8988T (cell line): ENCODE results near the gene FSD1.
"Not testable (repeated sequence)": the region's sequence is repeated elsewhere in the genome, so short reads cannot be mapped to it uniquely, and the experiment has no call there.

Source experiments
- DNase-seq: peaks from one replicate; pipeline ENCODE4 v3.0.0; 2011

FSD1 gene

GRCh38 chr19:4320419-4320818, 16.0 kb downstream of the FSD1 start:
- no peak for DNase-seq

GRCh38 chr19:4322942-4323665, 18.7 kb downstream of the FSD1 start:
- no peak for DNase-seq

DNA sequence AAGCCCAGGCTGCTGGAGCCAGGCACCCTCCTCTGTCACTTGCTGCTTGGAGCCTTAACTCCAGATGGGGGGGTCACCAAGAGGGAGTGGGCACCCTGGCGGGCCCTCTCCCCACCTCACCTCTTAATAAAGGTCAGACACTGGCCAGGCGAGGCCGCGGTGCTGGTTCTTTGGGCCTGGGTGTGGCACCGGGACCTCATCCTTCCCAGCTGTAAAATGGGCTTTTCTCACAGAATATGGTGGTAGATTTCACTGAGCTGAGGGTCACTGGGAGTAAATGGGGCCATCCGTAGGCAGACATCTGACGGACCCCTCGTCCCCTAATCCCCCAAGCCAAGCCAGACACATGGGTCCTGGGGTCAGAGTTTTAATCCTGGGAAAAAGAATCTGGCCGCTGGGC, 19.3 kb downstream of the FSD1 start:
- DNase-seq: no peak

DNA sequence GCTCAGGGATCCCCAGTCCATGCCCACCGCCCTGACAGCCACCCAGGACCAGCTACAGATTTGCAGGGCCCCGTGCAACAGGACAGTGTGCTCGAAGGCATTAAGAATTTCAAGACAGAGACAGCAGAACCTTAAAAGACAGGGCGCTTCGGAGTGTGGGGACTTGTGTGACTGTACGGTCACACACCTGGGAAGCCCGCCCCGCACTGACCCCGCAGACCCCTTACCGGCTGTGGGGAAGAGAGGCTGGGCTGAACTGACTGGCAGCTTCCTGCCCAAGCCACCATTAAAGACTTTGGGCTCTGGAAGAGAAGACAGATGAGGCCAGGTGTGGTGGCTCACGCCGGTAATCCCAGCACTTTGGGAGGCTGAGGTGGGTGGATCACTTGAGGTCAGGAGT, 19.8 kb downstream of the FSD1 start:
- no peak for DNase-seq

GRCh38 chr19:4326215-4326836, 21.9 kb downstream of the FSD1 start:
- DNase-seq: no peak

GRCh38 chr19:4326837-4327251, 22.4 kb downstream of the FSD1 start:
- DNase-seq: no peak

- DNase-seq: no peak
These were observed 23.0 kb downstream of the FSD1 start for GRCh38 chr19:4327252-4327876.

GRCh38 chr19:4327877-4328242, 23.5 kb downstream of the FSD1 start:
- no peak for DNase-seq

DNA sequence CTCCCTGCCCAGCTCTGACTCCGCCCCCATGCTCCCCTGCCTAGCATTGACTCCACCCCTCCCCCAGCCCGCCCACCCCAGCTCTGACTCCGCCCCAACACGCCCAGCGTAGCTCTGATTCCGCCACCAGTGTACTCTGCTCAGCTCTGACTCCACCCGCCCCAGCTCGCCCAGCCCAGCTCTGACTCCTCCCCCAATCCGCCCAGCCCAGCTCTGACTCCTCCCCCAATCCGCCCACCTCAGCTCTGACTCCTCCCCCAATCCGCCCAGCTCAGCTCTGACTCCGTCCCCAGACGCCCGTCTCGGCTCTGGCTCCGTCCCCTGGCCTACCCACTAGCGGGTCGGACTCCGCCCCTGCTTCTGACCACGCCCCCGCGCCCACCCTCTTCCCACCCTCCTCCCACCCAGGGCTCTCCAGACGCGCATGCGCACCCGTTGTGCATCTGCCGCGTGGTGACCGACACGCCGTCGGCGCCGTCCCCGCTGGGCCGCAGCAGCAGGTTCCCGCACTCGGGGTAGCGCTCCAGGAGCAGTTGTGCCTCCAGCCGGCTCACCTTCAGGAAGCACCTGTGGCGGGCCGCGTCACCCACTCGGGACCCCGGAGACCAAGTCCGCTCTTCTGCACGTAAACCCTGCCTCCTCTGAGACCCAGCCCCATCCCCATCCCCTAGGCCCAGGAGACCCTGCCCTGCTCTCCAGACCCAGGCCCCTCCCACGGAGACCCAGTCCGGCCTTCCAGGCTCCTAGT, 24.0 kb downstream of the FSD1 start:
- DNase-seq: no peak

DNA sequence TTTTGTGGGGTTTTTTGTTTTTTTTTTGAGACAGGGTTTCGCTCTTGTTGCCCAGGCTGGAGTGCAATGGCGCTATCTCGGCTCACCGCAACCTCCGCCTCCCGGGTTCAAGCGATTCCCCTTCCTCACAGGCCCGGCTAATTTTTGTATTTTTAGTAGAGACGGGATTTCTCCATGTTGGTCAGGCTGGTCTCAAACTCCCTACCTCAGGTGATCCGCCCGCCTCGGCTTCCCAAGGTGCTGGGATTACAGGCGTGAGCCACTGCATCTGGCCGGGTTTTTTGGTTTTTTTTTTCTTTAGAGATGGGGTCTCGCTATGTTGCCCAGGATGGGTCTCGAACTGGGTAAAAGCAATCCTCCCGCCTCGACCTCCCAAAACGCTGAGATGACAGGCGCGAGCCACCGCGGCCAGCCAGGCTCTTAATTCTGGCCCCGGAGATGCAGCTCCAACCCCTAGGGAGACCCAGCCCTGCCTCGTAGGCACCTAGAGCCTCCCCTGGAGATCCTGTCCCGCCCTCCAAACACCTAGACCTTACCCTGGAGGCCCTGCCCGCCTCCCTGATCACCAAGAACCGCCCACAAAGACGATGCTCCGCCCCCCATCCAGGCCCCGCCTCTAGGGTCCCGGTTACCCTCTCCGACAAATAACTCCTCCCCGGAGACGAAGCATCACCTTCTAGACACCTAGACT, 24.7 kb downstream of the FSD1 start:
- DNase-seq: not testable (repeated sequence)

DNA sequence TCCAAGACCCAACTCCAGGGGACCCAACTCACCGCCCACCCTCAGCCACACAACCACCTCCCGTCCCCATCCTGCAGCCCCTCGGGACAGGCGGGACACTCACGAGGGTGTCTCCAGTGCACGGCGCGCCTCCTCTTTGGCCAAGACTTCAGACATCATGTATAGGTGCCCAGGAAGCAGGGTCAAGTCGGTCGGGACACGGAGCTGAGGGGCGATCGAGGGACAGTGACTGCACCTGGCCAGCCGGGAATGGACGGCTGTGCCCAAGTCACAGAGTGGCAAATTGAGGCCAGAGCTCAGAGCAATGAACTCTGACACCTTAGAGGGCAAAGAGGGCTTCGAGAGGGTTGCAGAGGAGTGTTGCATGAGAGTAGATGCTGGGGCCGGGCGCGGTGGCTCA, 25.5 kb downstream of the FSD1 start:
- no peak for DNase-seq

DNA sequence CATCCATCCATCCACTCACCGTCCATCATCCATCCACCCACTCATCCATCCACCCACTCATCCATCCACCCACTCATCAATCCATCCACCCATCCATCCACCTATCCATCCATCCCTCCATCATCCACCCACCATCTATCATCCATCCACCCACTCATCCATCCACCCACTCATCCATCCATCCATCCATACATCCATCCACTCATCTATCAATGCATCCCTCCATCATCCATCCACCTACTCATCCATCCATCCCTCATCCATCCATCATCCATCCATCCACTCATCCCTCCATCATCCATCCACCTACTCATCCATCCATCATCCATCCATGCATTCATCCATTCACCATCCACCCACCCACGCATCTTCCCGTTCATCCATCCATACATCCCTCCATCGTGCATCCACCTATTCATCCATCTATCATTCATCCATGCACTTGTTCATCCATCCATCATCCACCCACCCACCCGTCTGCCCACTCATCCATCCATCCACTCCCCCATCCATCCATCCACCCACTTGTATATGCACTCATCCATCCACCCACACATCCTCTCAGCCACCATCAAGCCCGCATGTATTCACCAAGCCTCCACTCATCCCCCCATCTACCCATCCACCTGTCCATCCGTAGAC, 30.7 kb downstream of the FSD1 start:
- DNase-seq: no peak

DNA sequence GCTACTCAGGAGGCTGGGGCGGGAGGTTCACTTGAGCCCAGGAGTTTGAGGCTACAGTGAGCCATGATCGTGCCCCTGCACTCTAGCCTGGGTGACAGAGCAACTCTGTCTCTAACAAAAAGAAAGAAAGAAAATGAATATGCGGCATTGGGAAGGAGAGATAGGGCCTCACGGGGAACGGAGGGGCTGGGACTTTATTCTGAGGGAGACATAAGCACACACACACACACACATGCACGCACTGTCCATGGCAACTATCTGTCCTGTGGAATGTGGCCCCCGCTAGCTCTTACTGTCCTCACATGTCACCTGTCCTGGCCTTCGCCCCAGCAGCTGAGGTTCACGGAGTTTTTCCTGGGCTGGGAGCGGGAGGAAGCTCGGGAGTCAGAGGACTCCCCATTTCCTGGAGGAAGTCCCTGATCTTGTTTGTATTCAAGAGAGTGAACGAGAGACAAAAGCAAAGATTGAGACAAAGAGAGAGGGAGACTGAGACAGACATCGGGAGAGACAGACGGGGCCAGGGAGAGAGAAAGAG, 33.6 kb downstream of the FSD1 start:
- DNase-seq: no peak

DNA sequence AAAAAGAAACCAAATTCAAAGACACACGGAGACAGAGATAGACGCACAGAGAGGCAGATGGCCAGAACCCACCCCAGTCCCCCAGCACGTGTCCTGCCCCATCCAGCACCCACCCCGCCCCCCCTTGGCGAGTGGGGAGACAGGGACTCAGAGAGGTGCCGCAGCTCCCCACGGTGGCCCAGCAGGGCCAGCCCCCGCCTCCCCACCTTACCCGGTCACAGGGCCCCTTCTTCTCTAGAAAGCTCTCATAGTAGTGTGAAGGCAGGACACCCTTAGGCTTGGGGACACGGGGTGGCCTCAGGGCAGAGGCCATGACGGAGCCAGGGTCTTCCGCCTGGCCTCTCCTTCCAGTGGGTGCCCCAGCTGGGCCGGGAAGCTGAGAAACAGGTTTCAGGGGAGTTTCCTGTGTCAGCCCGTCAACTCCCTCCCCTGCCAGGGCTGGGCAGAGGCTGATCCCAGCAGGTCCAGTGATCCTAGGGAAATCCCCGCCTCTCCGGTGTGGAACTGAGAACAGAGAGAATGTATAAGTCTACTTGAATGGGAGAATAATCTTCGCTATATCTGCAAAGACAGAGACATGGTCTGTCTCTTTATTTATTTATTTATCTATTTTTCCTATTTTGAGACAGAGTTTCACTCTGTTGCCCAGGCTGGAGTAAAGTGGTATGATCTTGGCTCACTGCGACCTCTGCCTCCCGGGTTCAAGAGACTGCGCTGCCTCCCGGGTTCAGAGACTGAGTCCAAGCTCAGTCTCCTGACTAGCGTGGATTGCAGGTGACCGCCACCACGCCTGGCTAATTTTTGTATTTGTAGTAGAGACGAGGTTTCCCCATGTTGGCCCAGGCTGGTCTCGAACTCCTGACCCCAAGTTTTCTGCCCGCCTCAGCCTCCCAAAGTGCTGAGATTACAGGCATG, 34.3 kb downstream of the FSD1 start, which contains the start of gene STAP2:
STAP2 (minus strand) TSS at position 387 of the 915 bp plus-strand sequence; CDS start at position 313, 74 bp downstream.
- DNase-seq: no peak

- DNase-seq: no peak
These were observed 37.9 kb downstream of the FSD1 start for GRCh38 chr19:4342314-4342614.

GRCh38 chr19:4342615-4343369, 38.4 kb downstream of the FSD1 start:
- no peak for DNase-seq

GRCh38 chr19:4343370-4344307, 39.2 kb downstream of the FSD1 start, which contains the start of gene MPND:
MPND (plus strand) TSS chr19:4343562; CDS start chr19:4343594, 32 bp downstream.
- DNase-seq: no peak

DNA sequence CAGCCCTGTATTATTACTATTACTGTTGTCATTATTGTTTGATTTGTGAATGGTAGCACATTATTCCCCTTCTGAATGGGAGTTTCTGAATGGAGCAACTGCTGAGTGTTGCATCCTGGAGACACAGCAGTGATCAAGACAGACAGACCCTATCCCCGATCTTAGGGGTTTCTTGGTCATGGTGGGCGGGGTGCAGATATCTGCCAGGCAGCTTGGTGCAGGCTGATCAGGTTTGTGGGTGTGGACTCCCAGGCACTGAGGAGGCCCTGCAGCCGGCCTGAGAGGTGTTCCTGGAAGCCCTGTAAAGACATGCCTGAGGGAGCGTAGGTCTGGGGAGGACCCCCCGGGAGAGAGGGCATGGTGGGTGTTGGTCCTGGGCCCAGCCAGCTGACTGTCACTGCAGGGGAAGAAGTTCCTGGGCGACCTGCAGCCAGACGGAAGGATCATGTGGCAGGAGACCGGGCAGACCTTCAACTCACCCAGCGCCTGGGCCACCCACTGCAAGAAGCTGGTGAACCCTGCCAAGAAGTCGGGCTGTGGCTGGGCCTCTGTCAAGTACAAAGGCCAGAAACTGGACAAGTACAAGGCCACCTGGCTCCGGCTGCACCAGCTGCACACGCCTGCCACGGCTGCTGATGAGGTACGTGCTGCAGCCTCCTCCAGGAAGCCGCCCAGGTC, 41.1 kb downstream of the FSD1 start:
- DNase-seq: no peak

GRCh38 chr19:4346020-4346383, 41.6 kb downstream of the FSD1 start:
- no peak for DNase-seq
